H1 (cell line): ENCODE measurements around the gene EPHA5. TPM values are rescaled to one million over a fixed set of nuclear protein-coding genes. Genes with fewer than 3 reads are reported as not detected.

ENCODE experiments used
- CTCF ChIA-PET: fragments of 300-600 bp; sonication (Branson Sonifier 250); formaldehyde crosslinking; loops from one replicate; lab custom pipeline; 2021; ENCODE audit not compliant: partially characterized antibody; lab: Charles Lee
- POLR2A ChIA-PET: fragments of 300-600 bp; sonication (Branson Sonifier 250); formaldehyde crosslinking; loops from one replicate; lab custom pipeline; 2021; ENCODE audit warnings: inconsistent platforms; ENCODE audit not compliant: partially characterized antibody; lab: Charles Lee
- DNase-seq, 2 experiments: peaks; one replicate each; pipeline versions ENCODE4 v3.0.0 to v3.0.0-alpha.2; 2010 to 2022; ENCODE audit warnings: low spot score in 2 of 2, low read depth in 1 of 2, mixed read lengths in 1 of 2
- FAIRE-seq: peaks from 2 replicates; lab custom pipeline; 2011; peaks lifted over from hg19 to GRCh38; lab: Jason Lieb, UNC
- H2AFZ ChIP-seq: 2 replicates; pipeline ENCODE4 v1.8.1; 2012; ENCODE audit warnings: low read length, inconsistent platforms
- H2AK5ac ChIP-seq: 2 replicates; pipeline ENCODE4 v1.6.1; 2013; ENCODE audit warnings: low read depth, low read length
- H2BK120ac ChIP-seq: replicated peaks from 2 replicates; pipeline ENCODE3; 2013; ENCODE audit warnings: low read depth, low read length, inconsistent platforms
- H2BK12ac ChIP-seq: 2 replicates; pipeline ENCODE4 v1.6.1; 2013; ENCODE audit warnings: low read depth, low read length
- H2BK15ac ChIP-seq: 2 replicates; pipeline ENCODE4 v1.6.1; 2013; ENCODE audit warnings: low read length
- H2BK20ac ChIP-seq: 2 replicates; pipeline ENCODE4 v1.6.1; 2013; ENCODE audit warnings: low read length
- H2BK5ac ChIP-seq: 2 replicates; pipeline ENCODE4 v1.6.1; 2013; ENCODE audit warnings: low read depth, low read length
- H3K14ac ChIP-seq: 2 replicates; pipeline ENCODE4 v1.6.1; 2013; ENCODE audit warnings: inconsistent platforms; ENCODE audit not compliant: insufficient read length
- H3K18ac ChIP-seq: 2 replicates; pipeline ENCODE4 v1.6.1; 2013; ENCODE audit warnings: low read length; ENCODE audit errors: extremely low read depth
- H3K23ac ChIP-seq: 2 replicates; pipeline ENCODE4 v1.6.1; 2013; ENCODE audit warnings: inconsistent platforms; ENCODE audit not compliant: insufficient read length
- H3K23me2 ChIP-seq: 2 replicates; pipeline ENCODE4 v1.6.1; 2013; ENCODE audit warnings: low read depth, low read length
- H3K27ac ChIP-seq: 2 replicates; pipeline ENCODE4 v1.6.1; 2011; ENCODE audit warnings: low read depth, low read length, inconsistent platforms
- H3K27me3 ChIP-seq, 4 experiments: replicated peaks in 1 of 4; 1 replicate in 1 of 4; 2 replicates in 3 of 4; pipeline versions ENCODE4 v1.6.1 to v1.8.1; 2011 to 2013; ENCODE audit warnings: low read length in 3 of 4, mild to moderate bottlenecking in 3 of 4, inconsistent platforms in 2 of 4, mixed read lengths in 2 of 4, moderate library complexity in 1 of 4; ENCODE audit not compliant: control insufficient read depth in 3 of 4, insufficient read depth in 3 of 4; ENCODE audit errors: extremely low read depth in 1 of 4
- H3K36me3 ChIP-seq, 4 experiments: 2 replicates each; pipeline versions ENCODE4 v1.6.1 to v1.8.1; 2011 to 2013; ENCODE audit warnings: mild to moderate bottlenecking in 4 of 4, low read length in 3 of 4, moderate library complexity in 2 of 4, control low read depth in 1 of 4, inconsistent platforms in 1 of 4; ENCODE audit not compliant: insufficient read depth in 4 of 4, control insufficient read depth in 2 of 4
- H3K4ac ChIP-seq: replicated peaks from 2 replicates; pipeline ENCODE3; 2013; ENCODE audit warnings: low read length, low read depth, mixed read lengths, inconsistent platforms; ENCODE audit not compliant: insufficient read length
- H3K4me1 ChIP-seq, 4 experiments: replicated peaks in 1 of 4; 1 replicate in 1 of 4; 2 replicates in 3 of 4; pipeline versions ENCODE4 v1.6.1 to v1.8.1; 2011 to 2013; ENCODE audit warnings: low read length in 3 of 4, inconsistent platforms in 2 of 4, mixed read lengths in 1 of 4; ENCODE audit not compliant: insufficient read depth in 4 of 4, control insufficient read depth in 3 of 4
- H3K4me2 ChIP-seq, 2 experiments: 2 replicates each; pipeline versions ENCODE4 v1.6.1 to v1.8.1; 2011 to 2013; ENCODE audit warnings: low read depth in 2 of 2, low read length in 2 of 2, control low read depth in 1 of 2, inconsistent platforms in 1 of 2, mild to moderate bottlenecking in 1 of 2; ENCODE audit not compliant: insufficient read depth in 1 of 2
- H3K4me3 ChIP-seq, 4 experiments: fragments of 200-600, 300-600 bp in 1 of 4; sonication (generic), shearing (Covaris generic), sonication (Bioruptor Twin) in 1 of 4; 2 replicates each; pipeline versions ENCODE4 v1.5.1 to v1.8.1; 2011 to 2016; ENCODE audit warnings: low read length in 4 of 4, low read depth in 3 of 4, control low read depth in 2 of 4, inconsistent platforms in 2 of 4, mild to moderate bottlenecking in 2 of 4, mixed read lengths in 1 of 4, moderate library complexity in 1 of 4; ENCODE audit not compliant: insufficient read depth in 2 of 4; ENCODE audit errors: extremely low read depth in 1 of 4
- H3K56ac ChIP-seq: replicated peaks from 2 replicates; pipeline ENCODE3; 2013; ENCODE audit warnings: low read depth, mild to moderate bottlenecking, mixed read lengths, low read length, inconsistent platforms; ENCODE audit not compliant: insufficient read length
- H3K79me1 ChIP-seq: 2 replicates; pipeline ENCODE4 v1.6.1; 2013; ENCODE audit warnings: low read depth, low read length, control low read depth
- H3K79me2 ChIP-seq, 2 experiments: 2 replicates each; pipeline versions ENCODE4 v1.6.1 to v1.8.1; 2012 to 2013; ENCODE audit warnings: low read length in 2 of 2, mild to moderate bottlenecking in 2 of 2, inconsistent platforms in 1 of 2; ENCODE audit not compliant: insufficient read depth in 2 of 2, control insufficient read depth in 1 of 2
- H3K9ac ChIP-seq, 4 experiments: replicated peaks in 1 of 4; 1 replicate in 1 of 4; 2 replicates in 3 of 4; pipeline versions ENCODE4 v1.6.1 to v1.8.1; 2011 to 2013; ENCODE audit warnings: low read depth in 3 of 4, low read length in 3 of 4, control low read depth in 2 of 4, mild to moderate bottlenecking in 2 of 4, moderate library complexity in 2 of 4, inconsistent platforms in 1 of 4; ENCODE audit errors: extremely low read depth in 1 of 4
- H3K9me3 ChIP-seq, 2 experiments: 2 replicates each; pipeline versions ENCODE4 v1.6.1 to v1.8.1; 2012 to 2013; ENCODE audit warnings: mild to moderate bottlenecking in 2 of 2, moderate library complexity in 2 of 2, control low read depth in 1 of 2, inconsistent platforms in 1 of 2, low read depth in 1 of 2, low read length in 1 of 2, mixed read lengths in 1 of 2; ENCODE audit not compliant: insufficient read depth in 2 of 2
- H4K20me1 ChIP-seq, 2 experiments: replicated peaks in 1 of 2; 2 replicates each; pipeline versions ENCODE3 to v1.8.1; 2011 to 2013; ENCODE audit warnings: inconsistent platforms in 2 of 2, low read length in 2 of 2, mild to moderate bottlenecking in 1 of 2; ENCODE audit not compliant: insufficient read depth in 2 of 2, control insufficient read depth in 1 of 2
- H4K5ac ChIP-seq: 2 replicates; pipeline ENCODE4 v1.6.1; 2013; ENCODE audit warnings: low read length, low read depth, mixed read lengths, inconsistent platforms; ENCODE audit not compliant: insufficient read length
- H4K8ac ChIP-seq: 2 replicates; pipeline ENCODE4 v1.8.0; 2013; ENCODE audit warnings: mild to moderate bottlenecking, moderate library complexity, low read length, inconsistent platforms; ENCODE audit not compliant: insufficient read depth; ENCODE audit errors: extremely low read depth
- H4K91ac ChIP-seq: replicated peaks from 2 replicates; pipeline ENCODE3; 2013; ENCODE audit warnings: low read length, mixed read lengths, inconsistent platforms; ENCODE audit not compliant: insufficient read length
- JUND ChIP-seq: IDR thresholded peaks from 2 replicates; pipeline ENCODE4 v1.6.1; 2011; ENCODE audit warnings: mild to moderate bottlenecking, improper control_type of control experiment, low read length
- POLR2AphosphoS5 ChIP-seq: IDR thresholded peaks from 2 replicates; pipeline ENCODE4 v1.6.1; 2011; ENCODE audit warnings: low read depth, low read length
- RFX5 ChIP-seq: IDR thresholded peaks from 2 replicates; pipeline ENCODE4 v1.6.1; 2011; ENCODE audit warnings: low read depth, low read length, improper control_type of control experiment, borderline replicate concordance
- SIN3A ChIP-seq, 2 experiments: IDR thresholded peaks in 1 of 2; conservative IDR thresholded peaks in 1 of 2; 2 replicates each; pipeline ENCODE4 v1.6.1; 2011 to 2012; ENCODE audit warnings: low read length in 2 of 2, improper control_type of control experiment in 1 of 2, low read depth in 1 of 2, mild to moderate bottlenecking in 1 of 2
- WGBS, 2 experiments: shearing (Covaris generic) in 1 of 2; methylation state at CpG; one replicate each; pipeline versions ENCODE4 v1.1.6 to v1.1.7; 2013 to 2015; ENCODE audit warnings: low lambda C conversion rate in 2 of 2, mixed read lengths in 2 of 2, inconsistent platforms in 1 of 2, low coverage in 1 of 2, missing lambda C conversion rate in 1 of 2; ENCODE audit not compliant: insufficient replicate concordance in 2 of 2, insufficient coverage in 1 of 2, insufficient read length in 1 of 2; ENCODE audit errors: extremely low coverage in 1 of 2, missing lambda C conversion rate in 1 of 2; 5-methylcytosine and 5-hydroxymethylcytosine counted together
- polyA plus RNA-seq, 7 experiments: library from polyadenylated mRNA; depleted of rRNA in 3 of 7; stranded (reverse) in 5 of 7; unstranded in 2 of 7; fragments of >200 nt in 5 of 7; fragments of 200-250 nt in 2 of 7; gene quantifications; 1 replicate in 5 of 7; 2 replicates in 1 of 7; 4 replicates in 1 of 7; pipeline versions ENCODE4 v1.2.1 to v1.2.3, GENCODE V29; 2011 to 2013; ENCODE audit warnings: missing spikeins in 2 of 7, mixed read lengths in 2 of 7
- total RNA-seq: library from RNA; stranded (reverse); fragmentation: NEBNext Ultra II Directional; extraction: Animal tissue kit (Norgen Biotek cat#: 25700); gene quantifications from 2 replicates; pipeline ENCODE4 v1.2.1, GENCODE V29; 2021
- TF ChIP-seq, protein P1 (sequence below): IDR thresholded peaks from 2 replicates; pipeline ENCODE4 v1.6.1; 2012; ENCODE audit warnings: inconsistent platforms
- TF ChIP-seq, protein P2 (sequence below): IDR thresholded peaks from 2 replicates; pipeline ENCODE4 v1.6.1; 2012; ENCODE audit warnings: low read length, inconsistent platforms

EPHA5 gene
- total and polyA plus RNA-seq, 2 of the 8 experiments (the other 6 are each of a cell fraction or from before 2014, with no cell fraction given) = 0.03 to 0.11 TPM

DNA sequence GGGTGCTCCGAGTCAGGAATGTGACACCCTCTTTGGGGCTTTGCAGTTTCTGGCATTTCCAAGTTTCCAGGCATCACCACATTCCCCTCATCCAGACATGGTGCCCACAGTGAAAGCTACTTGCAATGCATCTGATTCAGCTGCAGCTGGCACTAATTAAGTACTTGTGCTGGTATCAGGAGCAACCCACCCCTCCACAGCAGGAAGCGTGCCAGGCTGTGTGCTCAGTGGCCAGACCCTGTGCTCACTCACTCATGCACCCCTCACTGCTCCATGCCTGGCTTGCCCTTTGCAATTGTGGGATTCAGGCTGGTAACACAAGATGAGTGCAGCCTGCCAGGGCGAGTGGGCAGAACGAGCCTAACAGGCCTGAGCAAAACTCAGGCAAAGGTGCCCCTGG is 271.2 kb downstream of the EPHA5 start:
- WGBS, 2 experiments = 52% methylated on average over 4 of the region's 4 CpGs; no CpG with 5 or more reads in 1 of the 2 experiments
- TF ChIP-seq SIN3A (conservative IDR thresholded peaks at IDR 0.05 in 1 of 2, IDR thresholded peaks at IDR 0.05 in 1 of 2; ENCODE audit: low read depth in 1 of 2, low read length in 2 of 2) (no peak), POLR2AphosphoS5 (no peak), JUND (no peak), RFX5 (no peak)
- TF ChIP-seq, protein P1, sequence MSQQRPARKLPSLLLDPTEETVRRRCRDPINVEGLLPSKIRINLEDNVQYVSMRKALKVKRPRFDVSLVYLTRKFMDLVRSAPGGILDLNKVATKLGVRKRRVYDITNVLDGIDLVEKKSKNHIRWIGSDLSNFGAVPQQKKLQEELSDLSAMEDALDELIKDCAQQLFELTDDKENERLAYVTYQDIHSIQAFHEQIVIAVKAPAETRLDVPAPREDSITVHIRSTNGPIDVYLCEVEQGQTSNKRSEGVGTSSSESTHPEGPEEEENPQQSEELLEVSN = no peak
- TF ChIP-seq, protein P2, sequence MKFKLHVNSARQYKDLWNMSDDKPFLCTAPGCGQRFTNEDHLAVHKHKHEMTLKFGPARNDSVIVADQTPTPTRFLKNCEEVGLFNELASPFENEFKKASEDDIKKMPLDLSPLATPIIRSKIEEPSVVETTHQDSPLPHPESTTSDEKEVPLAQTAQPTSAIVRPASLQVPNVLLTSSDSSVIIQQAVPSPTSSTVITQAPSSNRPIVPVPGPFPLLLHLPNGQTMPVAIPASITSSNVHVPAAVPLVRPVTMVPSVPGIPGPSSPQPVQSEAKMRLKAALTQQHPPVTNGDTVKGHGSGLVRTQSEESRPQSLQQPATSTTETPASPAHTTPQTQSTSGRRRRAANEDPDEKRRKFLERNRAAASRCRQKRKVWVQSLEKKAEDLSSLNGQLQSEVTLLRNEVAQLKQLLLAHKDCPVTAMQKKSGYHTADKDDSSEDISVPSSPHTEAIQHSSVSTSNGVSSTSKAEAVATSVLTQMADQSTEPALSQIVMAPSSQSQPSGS = no peak

More for the DNA sequence above, 271.2 kb downstream of the EPHA5 start:
- no peaks in the 10 kb centered on the region for H4K20me1 ChIP-seq
- no peak overlapping the region for H3K4me3 ChIP-seq
- H3K23ac ChIP-seq = no peak overlapping the region
- no peak overlapping the region for H4K91ac ChIP-seq
- no peaks in the 10 kb centered on the region for H3K79me1 ChIP-seq
- no peak overlapping the region for H2BK12ac ChIP-seq
- H3K27me3 ChIP-seq = no peaks in the 10 kb centered on the region
- H2BK20ac ChIP-seq = no peak overlapping the region
- H3K9me3 ChIP-seq = 0 out of 4 replicates have a peak, but pooled peaks cover 0 to 2% of the 10 kb centered on the region in 2 experiments
- no peak overlapping the region for H3K56ac ChIP-seq
- H3K4me2 ChIP-seq = no peak overlapping the region
- H3K9ac ChIP-seq = no peak overlapping the region
- no peaks in the 10 kb centered on the region for H3K23me2 ChIP-seq
- CTCF ChIA-PET = no interaction called here
- H4K5ac ChIP-seq = no peak overlapping the region
- H3K27ac ChIP-seq = no peak overlapping the region
- H3K4me1 ChIP-seq = no peaks in the 10 kb centered on the region
- no peaks in the 10 kb centered on the region for H3K79me2 ChIP-seq
- H3K4ac ChIP-seq = no peak overlapping the region
- no peak overlapping the region for H4K8ac ChIP-seq
- H2BK15ac ChIP-seq = no peak overlapping the region
- POLR2A ChIA-PET = no interaction called here
- H3K18ac ChIP-seq = no peak overlapping the region
- H2AFZ ChIP-seq = no peak overlapping the region
- FAIRE-seq (no peak), DNase-seq (no peak)
- no peak overlapping the region for H2BK5ac ChIP-seq
- H2AK5ac ChIP-seq = no peak overlapping the region
- H3K36me3 ChIP-seq = no peaks in the 10 kb centered on the region
- no peak overlapping the region for H2BK120ac ChIP-seq
- no peak overlapping the region for H3K14ac ChIP-seq
